Measurements from ENCODE around the gene TARM1.

Gene TARM1

DNA sequence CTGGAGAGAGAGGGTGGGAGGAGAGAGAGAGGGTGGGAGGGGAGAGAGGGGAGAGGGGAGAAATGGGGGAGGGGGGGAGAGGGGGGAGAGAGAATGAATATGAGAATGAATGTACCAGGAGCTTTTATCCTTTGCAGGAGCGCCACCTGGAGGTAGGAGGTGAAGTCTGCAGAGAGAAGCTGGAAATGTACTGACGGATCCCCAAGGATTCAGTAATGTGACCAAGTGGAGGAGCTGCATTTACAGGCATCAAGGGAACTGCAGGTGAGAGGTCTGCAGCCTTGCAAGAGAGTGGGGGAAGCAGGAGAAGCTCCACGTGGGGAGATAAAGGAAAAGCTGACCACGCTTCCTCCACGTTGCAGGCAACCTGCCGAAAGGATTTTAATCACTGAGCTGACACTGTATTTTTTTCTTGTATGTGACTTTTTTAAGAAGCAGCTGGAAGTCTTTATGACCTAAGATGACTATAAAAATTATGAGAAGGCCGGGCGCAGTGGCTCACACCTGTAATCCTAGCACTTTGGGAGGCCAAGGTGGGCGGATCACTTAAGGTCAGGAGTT lies 51.2 kb downstream of the TARM1 start:
- DNase-seq: peak; percentile 13

GRCh38 chr19:54029301-54029700 lies 51.9 kb downstream of the TARM1 start:
- DNase-seq: no peak

- DNase-seq: no peak
These were observed 54.5 kb downstream of the TARM1 start for GRCh38 chr19:54026656-54027055.

DNA sequence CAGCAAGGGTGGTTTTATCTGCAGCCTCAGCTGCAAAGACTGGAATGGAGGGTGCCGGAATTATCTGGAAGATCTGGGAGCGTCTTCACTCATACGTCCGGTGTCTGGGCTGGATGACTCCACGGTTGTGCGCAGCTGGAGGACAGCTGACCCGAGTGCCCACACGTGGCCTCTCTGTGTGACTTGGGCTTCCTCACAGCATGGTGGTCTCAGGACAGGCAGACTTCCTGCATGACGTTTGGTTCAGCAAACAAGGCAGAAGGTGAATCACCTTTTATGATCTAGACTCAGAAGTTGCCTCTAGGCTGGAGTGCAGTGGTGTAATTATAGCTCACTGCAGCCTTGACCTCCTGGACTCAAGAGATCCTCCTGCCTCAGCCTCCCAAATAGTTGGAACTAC lies 56.5 kb downstream of the TARM1 start:
- DNase-seq: no peak

DNA sequence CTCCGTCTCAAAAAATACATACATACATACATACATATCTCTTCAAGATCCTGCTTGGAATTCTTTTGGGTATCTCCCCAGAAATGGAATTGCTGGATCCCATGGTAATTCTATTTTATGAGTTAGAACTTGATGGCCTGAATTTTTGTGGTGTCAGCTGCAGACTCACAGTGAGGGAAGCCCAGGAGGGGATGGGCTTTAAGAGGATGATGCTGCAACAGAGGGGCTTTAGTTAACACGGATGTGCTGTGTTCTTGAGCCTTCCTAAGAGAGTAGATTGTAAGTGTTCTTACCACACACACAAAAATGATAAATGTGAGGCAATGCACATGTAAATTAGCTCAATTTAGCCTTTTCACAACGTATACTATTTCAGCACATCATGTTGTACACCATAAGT lies 58.0 kb downstream of the TARM1 start:
- DNase-seq: no peak

GRCh38 chr19:54021932-54022331 lies 59.2 kb downstream of the TARM1 start:
- DNase-seq: no peak

DNA sequence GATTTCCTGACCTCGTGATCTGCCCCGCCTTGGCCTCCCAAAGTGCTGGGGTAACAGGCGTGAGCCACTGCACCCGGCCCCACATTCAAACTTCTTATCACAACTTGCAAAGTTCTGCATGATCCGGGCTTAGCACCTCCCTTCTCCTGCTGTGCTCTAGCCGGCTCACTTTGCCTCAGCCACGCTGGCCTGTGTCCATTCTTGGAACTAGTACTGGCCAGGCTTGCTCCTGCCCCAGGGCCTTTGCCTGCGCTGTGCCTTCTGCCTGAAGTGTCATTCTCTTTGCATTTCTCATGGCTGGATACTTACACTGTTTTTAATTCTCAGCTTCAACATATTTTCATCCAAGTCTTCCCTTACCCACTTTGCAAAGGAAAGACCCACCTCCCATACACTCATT lies 59.8 kb downstream of the TARM1 start:
- no peak for DNase-seq
